22Rv1 (cell line): ENCODE data around the gene MAP3K20.

Experiments used
- CTCF ChIP-seq: fragments of 450-650 bp; IDR thresholded peaks from 2 replicates; pipeline ENCODE4 v1.5.1; 2017; ENCODE audit warnings: mild to moderate bottlenecking
- ZFX ChIP-seq: fragments of 450-650 bp; IDR thresholded peaks from 2 replicates; pipeline ENCODE4 v1.6.1; 2017; ENCODE audit warnings: antibody characterized with exemption, borderline replicate concordance

- TF ChIP-seq CTCF = no peak
- no peak for TF ChIP-seq ZFX
Measured at GRCh38 chr2:173104156-173104555, 28.5 kb downstream of the MAP3K20 start.
